GM23338 (cell line): ENCODE results near the gene GRPR. TPM values are rescaled to one million over a fixed set of nuclear protein-coding genes. Genes with fewer than 3 reads are reported as not detected.

Source experiments
- ATAC-seq: fragments of 200-7000 bp; cut with Tn5 transposase; 3 replicates; pipeline ENCODE4 v1.9.1; 2020
- DNase-seq: peaks from one replicate; pipeline ENCODE4 v3.0.0-alpha.2; 2015; ENCODE audit warnings: low spot score
- H2AFZ ChIP-seq: fragments of 200-600 bp; sonication (generic); 2 replicates; pipeline ENCODE4 v1.8.0; 2016; ENCODE audit warnings: antibody characterized with exemption, mild to moderate bottlenecking, moderate library complexity
- H3F3A ChIP-seq: fragments of 200-600 bp; sonication (generic); replicated peaks from 2 replicates; pipeline ENCODE4 v1.8.0; 2017; ENCODE audit warnings: antibody characterized with exemption, mixed run types, low read depth
- H3K27ac ChIP-seq: fragments of 200-600 bp; sonication (generic); 2 replicates; pipeline ENCODE4 v1.6.1; 2016; ENCODE audit warnings: low read depth
- H3K27me3 ChIP-seq: fragments of 200-600 bp; sonication (generic); 2 replicates; pipeline ENCODE4 v1.8.0; 2016; ENCODE audit warnings: mild to moderate bottlenecking, mixed run types, moderate library complexity; ENCODE audit not compliant: insufficient read depth
- H3K36me3 ChIP-seq: fragments of 200-600 bp; sonication (generic); 2 replicates; pipeline ENCODE4 v1.8.0; 2016; ENCODE audit warnings: mild to moderate bottlenecking; ENCODE audit not compliant: insufficient read depth
- H3K4me1 ChIP-seq: fragments of 200-600 bp; sonication (generic); 2 replicates; pipeline ENCODE4 v1.8.0; 2016; ENCODE audit warnings: mild to moderate bottlenecking, moderate library complexity; ENCODE audit not compliant: insufficient read depth
- H3K4me2 ChIP-seq: fragments of 200-600 bp; sonication (generic); 2 replicates; pipeline ENCODE4 v1.7.1; 2017; ENCODE audit warnings: mixed run types
- H3K4me3 ChIP-seq: fragments of 200-600 bp; sonication (generic); 2 replicates; pipeline ENCODE4 v1.6.1; 2016; ENCODE audit warnings: mixed run types
- H3K79me2 ChIP-seq: fragments of 200-600 bp; sonication (generic); replicated peaks from 2 replicates; pipeline ENCODE4 v1.8.0; 2017; ENCODE audit warnings: mild to moderate bottlenecking; ENCODE audit not compliant: insufficient read depth
- H3K9me2 ChIP-seq: fragments of 200-600 bp; sonication (generic); 2 replicates; pipeline ENCODE4 v1.8.0; 2017; ENCODE audit not compliant: insufficient read depth
- H4K20me1 ChIP-seq: fragments of 200-600 bp; sonication (generic); replicated peaks from 2 replicates; pipeline ENCODE4 v1.8.0; 2017; ENCODE audit warnings: mild to moderate bottlenecking; ENCODE audit not compliant: insufficient read depth
- H3K27ac Mint-ChIP-seq: 2 replicates; pipeline ENCODE4 v1.8.0; 2020; ENCODE audit warnings: inconsistent platforms, mild to moderate bottlenecking, moderate library complexity, mixed read lengths
- H3K27me3 Mint-ChIP-seq: 3 replicates; pipeline ENCODE4 v1.8.0; 2022; ENCODE audit warnings: low read depth, mild to moderate bottlenecking, moderate library complexity, mixed read lengths, inconsistent platforms; ENCODE audit not compliant: insufficient read depth, poor library complexity
- H3K36me3 Mint-ChIP-seq: 3 replicates; pipeline ENCODE4 v1.8.0; 2021; ENCODE audit warnings: low read depth, mild to moderate bottlenecking, inconsistent platforms, moderate library complexity, mixed read lengths
- H3K4me1 Mint-ChIP-seq: 3 replicates; pipeline ENCODE4 v1.8.0; 2020; ENCODE audit warnings: mild to moderate bottlenecking, inconsistent platforms, mixed read lengths
- H3K4me3 Mint-ChIP-seq: 3 replicates; pipeline ENCODE4 v1.8.0; 2021; ENCODE audit warnings: moderate library complexity, mild to moderate bottlenecking, inconsistent platforms, mixed read lengths
- H3K9me3 Mint-ChIP-seq: 3 replicates; pipeline ENCODE4 v1.8.0; 2020; ENCODE audit warnings: moderate library complexity, mild to moderate bottlenecking, inconsistent platforms, mixed read lengths
- CREB1 ChIP-seq: fragments of 250-450 bp; sonication (Bioruptor Pico); IDR thresholded peaks from 2 replicates; pipeline ENCODE4 v1.5.0; 2020; ENCODE audit warnings: low read depth, mild to moderate bottlenecking, moderate library complexity
- JUNB ChIP-seq: IDR thresholded peaks from one replicate; pipeline ENCODE4 v1.6.1; 2016; ENCODE audit warnings: antibody characterized with exemption; ENCODE audit not compliant: unreplicated experiment
- REST ChIP-seq: IDR thresholded peaks from one replicate; pipeline ENCODE4 v1.6.1; 2018; ENCODE audit warnings: antibody characterized with exemption; ENCODE audit not compliant: unreplicated experiment
- STAT1 ChIP-seq: IDR thresholded peaks from one replicate; pipeline ENCODE4 v1.6.1; 2016; ENCODE audit warnings: antibody characterized with exemption; ENCODE audit not compliant: unreplicated experiment
- ZNF114 ChIP-seq: fragments of 250-450 bp; sonication (Bioruptor Pico); IDR thresholded peaks from 2 replicates; pipeline ENCODE4 v1.5.0; 2020; ENCODE audit warnings: mild to moderate bottlenecking, moderate library complexity
- ZNF462 ChIP-seq: fragments of 250-450 bp; sonication (Bioruptor Pico); IDR thresholded peaks from 2 replicates; pipeline ENCODE4 v1.5.0; 2020; ENCODE audit warnings: mild to moderate bottlenecking, moderate library complexity
- polyA plus RNA-seq: library from polyadenylated mRNA; unstranded; fragments of >200 nt; fragmentation: Nextera tagmentation; extraction: Ambion mirVana; gene quantifications from 2 replicates; pipeline ENCODE4 v1.2.1, GENCODE V29; 2016
- total RNA-seq: library from RNA; depleted of rRNA; stranded (reverse); fragments of >200 nt; shearing (Covaris generic); gene quantifications from 2 replicates; pipeline ENCODE4 v1.2.3, GENCODE V29; 2014

GRPR gene
- total and polyA plus RNA-seq, 2 experiments from 2014 or later = 13.4 to 14.3 TPM

- TF ChIP-seq ZNF462 (CRISPR knock-in tag) (no peak), ZNF114 (no peak), STAT1 (no peak), JUNB (no peak)
These were observed 48.3 kb upstream of the GRPR start (continued) for GRCh38 chrX:16075087-16075486.

- Mint-ChIP-seq H3K27me3 (no peaks in the 10 kb centered on the region), H3K9me3 (peaks cover 2% of the 10 kb centered on the region), H3K4me1 (peaks cover 7% of the 10 kb centered on the region), H3K4me3 (no peak overlapping the region), H3K36me3 (peaks cover 10% of the 10 kb centered on the region; the same call in 2 of the 3 replicates), H3K27ac (no peak overlapping the region)
- peaks cover 7% of the 10 kb centered on the region for H3K4me1 ChIP-seq
- no peaks in the 10 kb centered on the region for H3K36me3 ChIP-seq
- H3K4me2 ChIP-seq = no peak overlapping the region
- H3K27me3 ChIP-seq = no peaks in the 10 kb centered on the region
- ATAC-seq (no peak), DNase-seq (no peak)
- H3K9me2 ChIP-seq = no peaks in the 10 kb centered on the region
- H3K4me3 ChIP-seq = no peak overlapping the region
- H3K79me2 ChIP-seq = no peaks in the 10 kb centered on the region
- no peak overlapping the region for H3K27ac ChIP-seq
- no peak overlapping the region for H2AFZ ChIP-seq
- no peaks in the 10 kb centered on the region for H4K20me1 ChIP-seq
- no peaks in the 10 kb centered on the region for H3F3A ChIP-seq
- TF ChIP-seq CREB1 (CRISPR knock-in tag) (no peak), STAT1 (no peak), ZNF114 (no peak), ZNF462 (CRISPR knock-in tag) (no peak), REST (no peak)
These were observed 46.5 kb upstream of the GRPR start for GRCh38 chrX:16076834-16077233.
